Activated naive CD8-positive, alpha-beta T cell treated with anti-CD3 and anti-CD28 coated beads, Interleukin-2, amount 10 ng/mL, durations not matched to agents 7 days and 5 days (primary cell): ENCODE data around the gene CHN1. TPM values are rescaled to one million over a fixed set of nuclear protein-coding genes. Genes with fewer than 3 reads are reported as not detected.

Experiments used
- ATAC-seq: fragments of 150-1000 bp; cut with Tn5 transposase; one replicate; pipeline ENCODE4 v1.10.0; 2021; ENCODE audit warnings: low read depth, moderate library complexity
- POLR2A ChIA-PET: fragments of 350-600 bp; sonication (Branson Sonifier 250); formaldehyde crosslinking; loops from one replicate; lab custom pipeline; 2021; ENCODE audit warnings: antibody characterized with exemption; lab: Charles Lee
- DNase-seq: peaks from one replicate; pipeline ENCODE4 v3.0.0; 2021
- H3K27ac Mint-ChIP-seq: one replicate; pipeline ENCODE4 v1.8.0; 2022; ENCODE audit warnings: mild to moderate bottlenecking, mixed read lengths
- H3K27me3 Mint-ChIP-seq: one replicate; pipeline ENCODE4 v1.8.0; 2022; ENCODE audit warnings: mild to moderate bottlenecking, moderate library complexity, mixed read lengths
- H3K36me3 Mint-ChIP-seq: one replicate; pipeline ENCODE4 v1.8.0; 2021; ENCODE audit warnings: mild to moderate bottlenecking, mixed read lengths
- H3K4me1 Mint-ChIP-seq: one replicate; pipeline ENCODE4 v1.8.0; 2021; ENCODE audit warnings: mixed read lengths
- H3K4me3 Mint-ChIP-seq: one replicate; pipeline ENCODE4 v1.8.0; 2022; ENCODE audit warnings: mild to moderate bottlenecking, moderate library complexity, mixed read lengths
- H3K9me3 Mint-ChIP-seq: one replicate; pipeline ENCODE4 v1.8.0; 2021; ENCODE audit warnings: mixed read lengths
- total RNA-seq, 2 experiments: library from RNA; stranded (reverse); gene quantifications; one replicate each; pipeline ENCODE4 v1.2.3, GENCODE V29; 2021

CHN1 gene
- total RNA-seq, 2 experiments from 2014 or later, result 3.5 to 3.7 TPM

DNA sequence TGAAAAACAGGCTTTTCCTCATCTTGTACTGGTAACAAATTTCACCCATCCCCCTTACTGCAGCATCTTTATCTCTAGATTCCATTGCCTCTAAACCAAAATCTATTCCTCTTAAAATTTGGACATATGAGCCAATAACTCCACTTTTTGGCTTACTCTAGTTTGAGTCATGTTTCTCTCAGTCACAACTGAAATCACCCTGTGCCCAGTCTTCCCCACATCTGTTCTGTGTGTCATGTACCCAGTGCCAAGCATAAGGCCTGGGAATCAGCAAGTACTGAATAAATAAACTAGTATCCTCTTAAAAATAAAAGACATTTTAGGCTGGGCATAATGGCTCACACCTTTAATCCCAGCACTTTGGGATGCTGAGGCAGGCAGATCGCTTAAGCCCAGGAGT lies 20.8 kb upstream of the CHN1 start:
- H3K4me3 Mint-ChIP-seq, result no peak overlapping the region
- peaks cover 5% of the 10 kb centered on the region for H3K4me1 Mint-ChIP-seq
- no peak overlapping the region for H3K27ac Mint-ChIP-seq
- peaks cover 6% of the 10 kb centered on the region for H3K27me3 Mint-ChIP-seq
- POLR2A ChIA-PET, result interaction anchor here (0.7 kb wide), 1 partner anchor 11 kb away, joined by 4 read pairs; no protein-coding TSS in a partner anchor
- no peaks in the 10 kb centered on the region for H3K9me3 Mint-ChIP-seq
- DNase-seq, result no peak
- peaks cover under 1% of the 10 kb centered on the region for H3K36me3 Mint-ChIP-seq
- no peak for ATAC-seq

DNA sequence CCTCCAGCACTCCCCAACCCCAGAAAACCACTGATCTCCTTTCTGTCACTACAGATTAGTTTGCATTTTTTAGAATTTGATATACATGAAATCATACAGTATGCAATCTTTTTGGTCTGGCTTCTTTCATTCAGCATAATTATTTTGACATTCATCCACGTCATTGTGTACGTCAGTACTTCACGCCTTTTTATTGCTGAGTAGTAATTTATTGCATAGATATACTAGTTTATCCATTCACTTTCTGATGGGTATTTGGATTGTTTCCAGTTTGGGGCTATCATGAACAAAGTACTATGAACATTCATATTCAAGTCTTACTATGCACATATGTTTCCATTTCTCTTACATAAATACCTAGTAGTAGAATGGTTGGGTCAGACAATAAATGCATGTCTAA lies 20.1 kb upstream of the CHN1 start:
- H3K27ac Mint-ChIP-seq, result no peak overlapping the region
- POLR2A ChIA-PET, result no interaction called here
- no peaks in the 10 kb centered on the region for H3K9me3 Mint-ChIP-seq
- H3K36me3 Mint-ChIP-seq, result peaks cover 1% of the 10 kb centered on the region
- peaks cover under 1% of the 10 kb centered on the region for H3K4me1 Mint-ChIP-seq
- peaks cover 7% of the 10 kb centered on the region for H3K27me3 Mint-ChIP-seq
- H3K4me3 Mint-ChIP-seq, result no peak overlapping the region
- ATAC-seq (no peak), DNase-seq (no peak)

DNA sequence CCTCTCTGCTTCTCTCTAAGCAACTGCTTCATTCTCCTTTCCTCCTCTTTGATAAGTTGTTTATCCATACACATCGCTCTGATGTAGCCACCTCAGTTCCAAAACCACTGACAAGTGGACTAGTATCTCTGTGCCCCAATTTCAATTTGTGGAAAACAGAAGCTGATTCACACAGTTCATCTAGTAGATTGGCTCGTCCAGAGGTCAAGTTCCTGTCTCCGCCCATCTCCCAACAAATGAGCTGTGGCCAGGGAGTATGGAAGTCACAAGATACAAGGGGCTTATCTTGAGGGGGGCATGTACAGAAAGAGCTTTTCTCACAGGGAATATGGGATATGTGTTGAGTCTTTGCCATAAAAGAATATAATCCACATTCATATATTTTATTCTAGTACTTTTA lies 17.7 kb upstream of the CHN1 start:
- H3K27me3 Mint-ChIP-seq, result peaks cover 8% of the 10 kb centered on the region
- H3K27ac Mint-ChIP-seq, result no peak overlapping the region
- POLR2A ChIA-PET, result no interaction called here
- no peak overlapping the region for H3K4me3 Mint-ChIP-seq
- DNase-seq (no peak), ATAC-seq (no peak)
- no peaks in the 10 kb centered on the region for H3K9me3 Mint-ChIP-seq
- no peaks in the 10 kb centered on the region for H3K4me1 Mint-ChIP-seq
- peaks cover 1% of the 10 kb centered on the region for H3K36me3 Mint-ChIP-seq

DNA sequence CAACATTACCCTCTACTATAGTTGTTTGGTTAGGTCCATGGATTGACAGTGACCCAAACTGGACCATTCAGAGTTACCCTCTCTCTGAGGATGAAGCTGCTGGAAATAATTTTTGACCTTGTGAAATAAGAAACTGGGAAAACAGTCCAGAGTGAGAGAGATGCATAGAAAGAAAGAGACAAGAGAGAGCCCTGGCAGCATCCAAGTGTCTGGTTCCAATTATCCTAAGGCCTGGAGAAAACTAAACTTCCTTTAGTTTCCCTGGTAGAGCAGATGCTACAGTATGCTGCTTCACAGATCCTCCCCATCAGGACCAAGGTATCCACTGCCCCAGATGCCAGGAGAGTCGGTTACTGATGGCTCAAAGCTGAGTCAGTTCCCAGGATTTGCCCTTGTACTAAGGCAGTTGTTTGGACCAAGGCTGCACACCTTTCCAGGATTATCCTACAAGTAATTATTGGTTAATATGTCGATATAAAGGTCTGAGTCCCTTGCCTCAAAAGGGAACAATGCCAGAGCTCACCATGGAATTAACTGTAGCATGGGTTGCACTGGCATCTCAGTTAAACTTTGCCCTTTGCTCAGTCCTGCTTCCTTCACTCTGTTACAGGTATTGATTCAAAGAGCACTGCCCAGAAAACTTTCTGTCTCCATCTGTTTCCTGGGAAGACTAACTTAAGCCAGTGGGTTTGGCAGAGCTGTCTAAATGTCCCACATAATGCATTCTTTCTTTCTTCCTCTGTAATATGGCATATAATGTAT lies 14.6 kb upstream of the CHN1 start:
- Mint-ChIP-seq H3K36me3 (peaks cover 1% of the 10 kb centered on the region), H3K4me3 (no peak overlapping the region), H3K4me1 (no peaks in the 10 kb centered on the region), H3K27ac (no peak overlapping the region), H3K9me3 (no peaks in the 10 kb centered on the region), H3K27me3 (peaks cover 4% of the 10 kb centered on the region)
- POLR2A ChIA-PET, result no interaction called here
- ATAC-seq (no peak), DNase-seq (no peak)

DNA sequence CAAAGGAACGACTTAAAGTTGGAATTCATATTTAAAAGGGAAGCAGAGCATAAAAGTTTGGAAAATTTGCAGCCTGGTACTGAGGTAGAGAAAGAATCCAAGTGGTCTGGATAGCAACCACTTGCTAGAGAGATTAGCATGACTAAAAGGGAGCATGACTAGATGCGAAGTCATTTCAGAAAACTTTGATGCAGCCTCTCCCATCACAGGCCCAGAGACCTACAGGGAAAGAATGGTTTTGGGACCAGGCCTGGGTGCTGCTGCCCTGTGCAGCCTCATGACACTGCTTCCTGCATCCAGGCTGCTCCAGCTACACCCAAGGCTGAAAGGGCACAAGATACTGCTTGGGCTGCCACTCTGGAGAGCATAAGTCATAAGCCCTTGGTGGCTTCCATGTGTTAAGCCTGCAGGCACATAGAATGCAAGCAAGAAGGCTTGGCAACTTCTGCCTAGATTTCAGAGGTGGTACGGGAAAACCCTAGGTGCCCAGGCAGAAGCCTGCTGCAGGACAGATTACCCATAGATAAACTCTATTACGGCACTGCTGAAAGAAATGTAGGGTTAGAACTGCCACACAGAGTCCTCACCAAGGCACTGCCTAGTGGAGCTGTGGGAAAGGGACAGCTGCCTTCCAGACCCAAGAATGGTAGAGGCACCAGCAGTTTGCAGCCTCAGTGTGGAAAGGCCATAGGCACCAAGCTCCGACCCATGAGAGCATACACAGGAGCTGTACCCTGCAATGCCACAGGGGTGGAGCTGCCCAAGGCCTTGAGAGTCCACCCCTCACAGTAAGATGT lies 12.6 kb upstream of the CHN1 start:
- H3K36me3 Mint-ChIP-seq, result peaks cover 5% of the 10 kb centered on the region
- peaks cover 7% of the 10 kb centered on the region for H3K9me3 Mint-ChIP-seq
- H3K4me1 Mint-ChIP-seq, result no peaks in the 10 kb centered on the region
- no peak for ATAC-seq
- DNase-seq, result no peak
- H3K27ac Mint-ChIP-seq, result no peak overlapping the region
- peaks cover 4% of the 10 kb centered on the region for H3K27me3 Mint-ChIP-seq
- POLR2A ChIA-PET, result no interaction called here
- H3K4me3 Mint-ChIP-seq, result no peak overlapping the region

DNA sequence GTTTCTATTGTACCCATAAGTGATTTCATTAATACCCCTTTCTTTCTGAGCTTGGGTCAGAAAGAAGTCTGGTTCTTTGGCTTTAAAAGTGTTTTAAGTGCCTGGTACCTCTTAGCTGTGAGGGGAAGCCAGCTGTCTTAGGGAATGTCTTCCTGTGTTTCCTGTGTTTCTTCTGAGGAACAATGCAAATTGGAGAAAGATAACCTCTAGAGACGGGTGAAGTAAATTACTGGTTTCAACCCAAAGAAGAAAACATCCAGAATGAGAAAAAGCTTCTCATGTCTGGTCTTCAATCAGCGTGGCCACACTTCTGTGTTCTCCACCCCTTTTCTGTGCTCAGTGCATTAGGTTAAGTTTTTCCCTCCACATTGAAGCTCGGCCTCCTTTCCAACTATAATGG lies 10.2 kb upstream of the CHN1 start:
- no peak for ATAC-seq
- no peak overlapping the region for H3K4me3 Mint-ChIP-seq
- peaks cover 4% of the 10 kb centered on the region for H3K36me3 Mint-ChIP-seq
- peaks cover 3% of the 10 kb centered on the region for H3K4me1 Mint-ChIP-seq
- DNase-seq, result no peak
- POLR2A ChIA-PET, result no interaction called here
- peaks cover 7% of the 10 kb centered on the region for H3K9me3 Mint-ChIP-seq
- H3K27ac Mint-ChIP-seq, result no peak overlapping the region
- H3K27me3 Mint-ChIP-seq, result peaks cover 21% of the 10 kb centered on the region

DNA sequence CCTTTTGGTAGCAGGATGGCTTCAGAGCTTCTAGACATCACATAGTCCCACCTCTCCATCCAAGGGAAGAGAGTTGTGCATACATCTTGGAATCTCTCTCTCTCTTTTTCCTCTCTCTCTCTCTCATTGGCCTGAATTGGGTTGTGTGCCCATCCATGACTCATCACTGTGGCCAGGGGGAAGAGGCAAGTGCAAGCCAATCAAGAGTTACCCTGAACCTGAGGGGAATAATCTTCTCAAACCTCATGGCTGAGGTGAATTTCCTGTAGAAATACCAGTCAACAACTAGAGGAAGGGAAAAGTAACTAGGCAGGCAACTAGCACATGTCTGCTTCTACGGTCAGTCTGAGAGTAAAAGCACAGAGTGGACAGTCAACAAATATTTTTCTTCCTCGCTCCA lies 7.3 kb upstream of the CHN1 start:
- POLR2A ChIA-PET, result no interaction called here

DNA sequence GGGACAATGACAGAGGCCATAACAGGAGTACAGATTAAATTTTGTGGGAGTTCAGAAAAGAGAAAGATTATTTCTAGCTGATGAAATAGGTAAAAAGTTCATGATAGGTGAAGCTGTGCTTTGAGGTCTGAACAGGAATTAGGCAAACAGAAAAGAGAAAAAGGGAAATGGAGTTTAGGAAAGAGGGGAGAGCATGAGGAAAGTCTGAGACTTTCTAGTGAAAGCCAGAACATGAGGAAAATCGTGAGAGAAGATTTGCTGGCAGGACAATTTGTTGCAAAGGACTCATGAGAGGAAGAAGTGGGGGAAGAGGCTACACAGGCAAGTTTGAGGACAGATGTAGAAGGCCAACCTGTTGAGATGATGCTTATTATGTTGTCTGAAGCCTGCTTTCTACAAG lies 6.3 kb upstream of the CHN1 start:
- no peak overlapping the region for H3K27ac Mint-ChIP-seq
- peaks cover 7% of the 10 kb centered on the region for H3K9me3 Mint-ChIP-seq
- H3K36me3 Mint-ChIP-seq, result peaks cover 4% of the 10 kb centered on the region
- ATAC-seq (no peak), DNase-seq (no peak)
- peaks cover 3% of the 10 kb centered on the region for H3K4me1 Mint-ChIP-seq
- no peak overlapping the region for H3K4me3 Mint-ChIP-seq
- POLR2A ChIA-PET, result no interaction called here
- H3K27me3 Mint-ChIP-seq, result peaks cover 45% of the 10 kb centered on the region

More for the DNA sequence above, 7.3 kb upstream of the CHN1 start:
- Mint-ChIP-seq H3K27me3 (peaks cover 37% of the 10 kb centered on the region), H3K4me1 (peaks cover 3% of the 10 kb centered on the region), H3K36me3 (peaks cover 4% of the 10 kb centered on the region), H3K27ac (no peak overlapping the region), H3K9me3 (peaks cover 7% of the 10 kb centered on the region), H3K4me3 (no peak overlapping the region)
- no peak for DNase-seq
- no peak for ATAC-seq

DNA sequence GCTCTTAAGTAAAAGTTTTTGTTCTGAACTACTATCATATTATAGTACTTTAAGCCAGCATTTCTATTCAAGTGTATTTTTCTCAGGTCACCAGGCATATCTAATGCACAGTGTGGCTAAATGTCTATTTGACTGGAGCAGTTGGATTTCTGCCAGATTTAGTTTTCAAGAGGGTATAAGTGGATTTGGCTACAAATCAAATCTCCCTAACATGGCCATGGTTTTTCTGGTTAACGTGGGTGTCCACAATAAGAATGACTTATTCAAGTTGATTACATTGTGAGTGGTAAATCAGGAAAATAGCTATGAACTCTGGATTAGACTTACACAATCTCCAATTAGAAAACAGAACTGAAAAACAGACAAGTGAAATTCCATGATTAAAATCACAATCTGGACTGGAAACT lies 5.7 kb upstream of the CHN1 start:
- no peak overlapping the region for H3K27ac Mint-ChIP-seq
- H3K4me3 Mint-ChIP-seq, result no peak overlapping the region
- peaks cover 52% of the 10 kb centered on the region for H3K27me3 Mint-ChIP-seq
- POLR2A ChIA-PET, result no interaction called here
- ATAC-seq (no peak), DNase-seq (no peak)
- H3K36me3 Mint-ChIP-seq, result peaks cover 4% of the 10 kb centered on the region
- peaks cover 7% of the 10 kb centered on the region for H3K9me3 Mint-ChIP-seq
- H3K4me1 Mint-ChIP-seq, result peaks cover 3% of the 10 kb centered on the region

DNA sequence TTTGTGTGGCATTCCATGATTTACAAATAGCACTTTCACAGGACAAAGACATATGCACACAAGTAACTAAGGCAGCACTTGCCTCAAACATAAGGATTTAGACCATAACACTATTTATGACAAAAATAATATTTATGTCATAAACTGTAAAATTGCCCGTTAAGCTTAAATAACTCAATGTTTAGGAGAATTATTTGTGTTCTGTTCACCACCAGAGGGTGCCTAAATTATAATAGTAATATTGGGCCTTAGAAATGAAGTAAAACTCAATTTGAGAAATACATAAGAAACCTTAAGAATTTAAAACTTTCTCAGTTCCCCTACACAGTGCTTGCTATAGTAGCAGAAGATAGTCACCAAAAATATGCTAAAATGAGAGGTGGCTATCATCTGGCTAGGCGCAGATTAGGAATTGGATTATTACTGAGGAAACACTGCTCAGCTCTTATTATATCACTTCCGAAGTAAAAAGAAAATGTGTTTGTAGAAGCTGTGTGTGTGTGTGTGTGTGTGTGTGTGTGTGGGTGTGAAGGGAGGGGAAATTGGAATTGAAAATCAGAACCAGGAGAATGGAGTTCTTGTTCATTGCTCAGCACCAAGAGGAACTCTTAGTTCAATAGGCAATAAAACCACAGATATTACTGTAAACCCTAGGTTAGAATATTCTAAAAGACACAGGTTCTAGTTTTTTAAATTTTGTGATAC lies 4.9 kb upstream of the CHN1 start:
- ATAC-seq, result no peak
- DNase-seq, result no peak
- H3K9me3 Mint-ChIP-seq, result peaks cover 7% of the 10 kb centered on the region
- no peak overlapping the region for H3K27ac Mint-ChIP-seq
- no peak overlapping the region for H3K4me3 Mint-ChIP-seq
- H3K27me3 Mint-ChIP-seq, result peaks cover 57% of the 10 kb centered on the region
- H3K4me1 Mint-ChIP-seq, result peaks cover 6% of the 10 kb centered on the region
- H3K36me3 Mint-ChIP-seq, result peaks cover 4% of the 10 kb centered on the region
- POLR2A ChIA-PET, result no interaction called here

DNA sequence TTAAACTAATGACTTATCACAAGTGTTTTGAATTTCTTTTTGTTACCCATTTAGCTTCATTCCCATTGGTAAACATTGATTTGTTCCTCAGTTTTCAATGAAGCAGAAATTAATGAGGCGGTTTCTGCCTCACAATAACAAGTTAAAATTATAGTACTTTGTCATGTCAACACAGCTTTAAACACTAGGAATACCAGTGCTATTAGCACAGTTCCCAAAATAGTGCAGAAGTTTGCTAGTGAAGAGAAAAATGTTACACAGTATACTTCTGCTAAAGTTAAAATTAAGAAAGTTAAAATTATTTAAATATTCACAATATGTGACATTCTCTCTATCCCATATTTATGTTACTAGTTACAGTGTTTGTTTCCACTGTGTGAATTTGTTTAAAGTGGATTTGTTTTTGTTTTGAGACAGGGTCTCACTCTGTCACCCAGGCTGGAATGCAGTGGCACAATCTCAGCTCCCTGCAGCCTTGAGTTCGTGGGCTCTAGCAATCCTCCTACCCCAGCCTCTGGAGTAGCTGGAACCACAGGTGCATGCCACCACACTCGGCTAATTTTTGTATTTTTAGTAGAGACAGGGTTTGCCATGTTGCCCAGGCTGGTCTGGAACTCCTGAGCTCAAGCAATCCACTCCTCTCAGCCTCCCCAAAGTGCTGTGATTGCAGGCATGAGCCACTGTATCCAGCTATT lies 3.8 kb upstream of the CHN1 start:
- DNase-seq (no peak), ATAC-seq (no peak)
- Mint-ChIP-seq H3K4me3 (no peak overlapping the region), H3K27ac (no peak overlapping the region), H3K4me1 (peaks cover 8% of the 10 kb centered on the region), H3K27me3 (peaks cover 63% of the 10 kb centered on the region), H3K36me3 (peaks cover 2% of the 10 kb centered on the region), H3K9me3 (peaks cover 4% of the 10 kb centered on the region)
- POLR2A ChIA-PET, result no interaction called here

DNA sequence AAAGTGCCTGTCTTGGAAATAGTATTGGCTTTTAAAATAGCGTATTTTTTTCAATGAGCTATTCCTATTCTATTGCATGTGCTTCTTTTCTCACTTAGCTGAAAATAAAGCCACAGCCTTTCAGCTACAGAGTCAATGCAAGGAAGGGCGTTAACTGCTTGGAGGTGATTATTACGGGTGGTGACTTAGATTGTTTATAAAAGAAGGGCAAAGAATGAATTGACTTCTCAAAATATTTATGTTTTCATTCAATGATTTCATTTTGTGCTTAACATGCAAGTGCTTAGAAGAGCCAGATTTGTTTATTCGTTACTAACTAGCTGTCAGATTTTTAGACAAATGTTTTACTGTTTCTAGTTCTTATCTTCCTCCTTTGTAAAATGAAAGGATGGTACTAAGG lies 2.8 kb upstream of the CHN1 start:
- no peaks in the 10 kb centered on the region for H3K9me3 Mint-ChIP-seq
- DNase-seq (no peak), ATAC-seq (no peak)
- H3K4me3 Mint-ChIP-seq, result no peak overlapping the region
- peaks cover 69% of the 10 kb centered on the region for H3K27me3 Mint-ChIP-seq
- POLR2A ChIA-PET, result no interaction called here
- H3K36me3 Mint-ChIP-seq, result no peaks in the 10 kb centered on the region
- no peak overlapping the region for H3K27ac Mint-ChIP-seq
- H3K4me1 Mint-ChIP-seq, result peaks cover 8% of the 10 kb centered on the region

DNA sequence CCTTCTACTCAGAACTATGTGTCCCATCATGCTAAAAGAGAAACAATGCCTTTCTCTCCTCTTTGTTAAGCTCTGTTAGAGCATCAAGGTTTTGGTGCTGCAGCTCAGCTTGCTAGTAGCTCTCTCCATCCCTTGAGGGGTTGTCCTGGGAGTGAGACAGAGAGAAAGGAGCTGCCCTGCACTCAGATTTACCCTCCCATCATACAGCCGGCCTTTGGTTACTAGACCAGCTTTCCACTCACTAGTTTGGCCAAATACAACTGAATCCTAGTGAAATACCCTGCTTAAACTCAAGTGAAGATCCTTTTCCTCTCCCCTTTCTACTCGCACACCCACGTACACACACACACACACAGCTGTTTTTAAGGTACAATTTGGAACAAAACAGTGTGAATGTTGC lies 2.3 kb upstream of the CHN1 start:
- Mint-ChIP-seq H3K4me1 (peaks cover 7% of the 10 kb centered on the region), H3K9me3 (no peaks in the 10 kb centered on the region), H3K27me3 (peaks cover 73% of the 10 kb centered on the region), H3K4me3 (no peak overlapping the region), H3K27ac (no peak overlapping the region), H3K36me3 (no peaks in the 10 kb centered on the region)
- DNase-seq (no peak), ATAC-seq (no peak)
- POLR2A ChIA-PET, result no interaction called here
